Stimulated activated CD8-positive, alpha-beta memory T cell treated with anti-CD3 and anti-CD28 coated beads, Interleukin-4, amount 100 ng/mL, for 48 hours (primary cell): ENCODE measurements around the gene FAM236C.
"Not testable (repeated sequence)": the region's sequence is repeated elsewhere in the genome, so short reads cannot be mapped to it uniquely, and the experiment has no call there.

Experiments
- DNase-seq: peaks from one replicate; pipeline ENCODE4 v3.0.0-alpha.2; 2020

The FAM236C gene

GRCh38 chrX:72912315-72912714 is at the start of gene FAM236C:
TSS of gene FAM236C (plus strand) at chrX:72912615. CDS start at chrX:72912715, 100 bp downstream.
- not testable (repeated sequence) for DNase-seq

- DNase-seq = not testable (repeated sequence)
Measured at GRCh38 chrX:72882898-72883297, 29.5 kb upstream of the FAM236C start.

- not testable (repeated sequence) for DNase-seq
Measured at GRCh38 chrX:72889740-72890139, 22.7 kb upstream of the FAM236C start.

- not testable (repeated sequence) for DNase-seq
Measured at GRCh38 chrX:72916096-72916495, 3.7 kb downstream of the FAM236C start.

- DNase-seq = not testable (repeated sequence)
Measured at GRCh38 chrX:72932283-72932682, 19.9 kb downstream of the FAM236C start.

- DNase-seq = not testable (repeated sequence)
Measured at GRCh38 chrX:72936455-72936854, 24.0 kb downstream of the FAM236C start.

GRCh38 chrX:72936882-72937455 is 24.6 kb downstream of the FAM236C start:
- not testable (repeated sequence) for DNase-seq

- DNase-seq = not testable (repeated sequence)
Measured at GRCh38 chrX:72937906-72938305, 25.5 kb downstream of the FAM236C start, which contains the start of gene FAM236A. TSS of gene FAM236A (plus strand) at chrX:72938206. CDS start at chrX:72938263, 57 bp downstream.

GRCh38 chrX:72942272-72942671 is 29.9 kb downstream of the FAM236C start:
- DNase-seq = not testable (repeated sequence)

- not testable (repeated sequence) for DNase-seq
Measured at GRCh38 chrX:72943035-72943818, 30.8 kb downstream of the FAM236C start.

GRCh38 chrX:72943819-72944169 is 31.4 kb downstream of the FAM236C start, which contains the start of gene DMRTC1:
TSS of gene DMRTC1 (minus strand) at chrX:72943837. CDS start at chrX:72875694, 68,143 bp downstream.
- not testable (repeated sequence) for DNase-seq

- not testable (repeated sequence) for DNase-seq
Measured at GRCh38 chrX:72959971-72960370, 47.6 kb downstream of the FAM236C start.
